ENCODE data around the gene HDHD5. TPM values are rescaled to one million over a fixed set of nuclear protein-coding genes. Genes with fewer than 3 reads are reported as not detected.
"Not testable (repeated sequence)": the region's sequence is repeated elsewhere in the genome, so short reads cannot be mapped to it uniquely, and the experiment has no call there.

HDHD5 gene
- total RNA-seq, 4 donors from 2014 or later, result 29.9 to 45.1 (median 38.8) TPM

DNA sequence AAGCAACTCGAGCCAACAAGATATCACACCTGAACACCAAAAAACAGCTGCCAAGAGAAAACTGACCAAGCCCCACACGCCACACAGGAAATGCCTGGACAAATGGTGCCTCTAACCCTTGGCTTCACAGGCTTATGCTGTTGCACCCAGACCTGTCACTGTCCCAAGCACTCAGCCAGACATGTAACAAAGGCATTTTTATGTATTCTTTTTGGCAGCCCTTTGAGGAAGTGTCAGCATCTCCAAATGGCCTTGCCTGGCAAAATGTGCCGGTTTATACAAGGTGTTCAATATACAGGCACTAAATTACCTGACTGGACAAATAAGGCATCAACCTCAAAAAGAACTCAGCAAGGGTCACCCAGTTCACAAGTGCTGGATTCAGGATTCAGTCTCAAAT lies 6.1 kb downstream of the HDHD5 start:
- peaks cover 0 to 17% (median 12%) of the 10 kb centered on the region in 4 donors for H3K36me3 ChIP-seq
- no peaks in the 10 kb centered on the region for H3K9me3 ChIP-seq
- TF ChIP-seq, protein P1, sequence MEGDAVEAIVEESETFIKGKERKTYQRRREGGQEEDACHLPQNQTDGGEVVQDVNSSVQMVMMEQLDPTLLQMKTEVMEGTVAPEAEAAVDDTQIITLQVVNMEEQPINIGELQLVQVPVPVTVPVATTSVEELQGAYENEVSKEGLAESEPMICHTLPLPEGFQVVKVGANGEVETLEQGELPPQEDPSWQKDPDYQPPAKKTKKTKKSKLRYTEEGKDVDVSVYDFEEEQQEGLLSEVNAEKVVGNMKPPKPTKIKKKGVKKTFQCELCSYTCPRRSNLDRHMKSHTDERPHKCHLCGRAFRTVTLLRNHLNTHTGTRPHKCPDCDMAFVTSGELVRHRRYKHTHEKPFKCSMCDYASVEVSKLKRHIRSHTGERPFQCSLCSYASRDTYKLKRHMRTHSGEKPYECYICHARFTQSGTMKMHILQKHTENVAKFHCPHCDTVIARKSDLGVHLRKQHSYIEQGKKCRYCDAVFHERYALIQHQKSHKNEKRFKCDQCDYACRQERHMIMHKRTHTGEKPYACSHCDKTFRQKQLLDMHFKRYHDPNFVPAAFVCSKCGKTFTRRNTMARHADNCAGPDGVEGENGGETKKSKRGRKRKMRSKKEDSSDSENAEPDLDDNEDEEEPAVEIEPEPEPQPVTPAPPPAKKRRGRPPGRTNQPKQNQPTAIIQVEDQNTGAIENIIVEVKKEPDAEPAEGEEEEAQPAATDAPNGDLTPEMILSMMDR (IDR thresholded peaks at IDR 0.05), result no peak
- no peak for TF ChIP-seq POLR2A (IDR thresholded peaks at IDR 0.05; ENCODE audit: low read depth)
- no peak for TF ChIP-seq POLR2AphosphoS5 (IDR thresholded peaks at IDR 0.05)
- no peak for TF ChIP-seq EP300 (IDR thresholded peaks at IDR 0.05)
- intact Hi-C loops (cut with DNase I), result no loop called here
- H3K27me3 ChIP-seq, result no peaks in the 10 kb centered on the region
- no peak for DNase-seq (ENCODE audit: extremely low spot score)
- H3K27ac ChIP-seq (replicated peaks in 1 of 4), result no peak overlapping the region
- no peak overlapping the region for H3K4me3 ChIP-seq
- 75% methylated on average over 3 of the region's 3 CpGs for WGBS
- peaks cover 27 to 40% (median 36%) of the 10 kb centered on the region in 4 donors for H3K4me1 ChIP-seq

DNA sequence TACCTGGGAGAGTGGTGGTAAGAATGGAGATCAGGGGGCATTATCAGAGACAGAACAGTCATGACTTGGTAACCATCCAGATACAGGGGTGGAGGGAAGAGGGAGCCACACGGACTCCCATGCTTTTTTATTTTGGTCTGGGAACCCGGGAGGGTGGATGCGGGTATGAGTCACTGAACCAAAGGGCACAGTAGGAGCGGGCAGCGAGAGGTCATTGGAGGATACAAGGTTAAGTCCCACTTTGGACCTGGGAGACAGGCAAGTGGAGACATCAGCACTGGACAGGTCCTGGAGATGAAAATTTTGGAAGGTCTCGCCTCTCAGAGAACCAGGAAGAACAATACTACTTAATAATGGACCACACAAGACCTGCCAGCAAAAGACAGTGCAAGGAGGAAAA lies 6.7 kb downstream of the HDHD5 start:
- no peak overlapping the region for H3K27ac ChIP-seq (replicated peaks in 1 of 4)
- no peaks in the 10 kb centered on the region for H3K9me3 ChIP-seq
- TF ChIP-seq EP300 (IDR thresholded peaks at IDR 0.05) (no peak), POLR2A (IDR thresholded peaks at IDR 0.05; ENCODE audit: low read depth) (no peak), POLR2AphosphoS5 (IDR thresholded peaks at IDR 0.05) (no peak)
- TF ChIP-seq, protein P1 (IDR thresholded peaks at IDR 0.05), result no peak
- intact Hi-C loops (cut with DNase I), result no loop called here
- peaks cover 0 to 23% (median 18%) of the 10 kb centered on the region in 4 donors for H3K36me3 ChIP-seq
- DNase-seq (ENCODE audit: extremely low spot score), result no peak
- H3K27me3 ChIP-seq, result no peaks in the 10 kb centered on the region
- whole genome bisulfite sequencing, result 84% methylated on average over 6 of the region's 6 CpGs
- peaks cover 21 to 34% (median 30%) of the 10 kb centered on the region in 4 donors for H3K4me1 ChIP-seq
- no peak overlapping the region for H3K4me3 ChIP-seq

DNA sequence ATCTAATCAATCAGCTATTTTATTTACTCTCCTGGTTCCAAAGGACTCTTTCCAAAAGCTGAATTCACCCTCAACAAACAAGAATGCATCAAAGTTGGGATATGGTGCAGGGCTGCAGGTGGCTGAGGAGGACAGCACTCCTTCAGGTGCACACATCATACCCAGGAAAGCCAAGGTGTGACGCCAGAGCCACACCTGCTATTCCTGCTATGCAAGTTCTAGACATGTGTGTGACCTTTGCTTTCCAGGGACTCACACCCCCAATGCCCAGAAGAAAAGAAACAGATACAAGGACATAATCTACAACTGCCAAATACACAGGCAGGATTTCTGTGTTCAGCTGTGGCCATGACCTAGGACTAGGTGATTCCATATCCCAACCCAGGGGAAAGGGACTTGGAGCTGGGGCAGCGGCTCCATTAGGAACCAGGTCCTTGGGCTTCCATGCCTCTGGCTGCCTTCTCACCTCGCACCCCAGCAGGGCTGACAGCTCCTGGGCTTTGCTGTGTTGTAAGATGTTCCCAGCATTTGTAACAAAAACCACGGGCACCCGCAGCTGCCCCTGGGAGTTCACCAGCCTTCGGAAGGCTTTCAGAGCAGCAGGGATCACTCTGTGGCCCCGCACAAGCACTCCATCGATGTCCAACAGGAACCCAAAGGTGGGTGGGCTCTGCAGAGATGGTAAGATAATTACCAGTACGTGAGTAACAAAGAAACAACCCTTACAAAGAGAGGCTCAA lies 9.8 kb downstream of the HDHD5 start:
- no peak for DNase-seq (ENCODE audit: extremely low spot score)
- intact Hi-C loops (cut with DNase I), result no loop called here
- H3K4me3 ChIP-seq, result no peak overlapping the region
- no peak overlapping the region for H3K27ac ChIP-seq (replicated peaks in 1 of 4)
- TF ChIP-seq POLR2A (IDR thresholded peaks at IDR 0.05; ENCODE audit: low read depth) (no peak), POLR2AphosphoS5 (IDR thresholded peaks at IDR 0.05) (no peak), EP300 (IDR thresholded peaks at IDR 0.05) (no peak)
- TF ChIP-seq, protein P1 (IDR thresholded peaks at IDR 0.05), result no peak
- WGBS, result 84% methylated on average over 9 of the region's 9 CpGs
- H3K36me3 ChIP-seq, result peaks cover 5 to 43% (median 34%) of the 10 kb centered on the region in 4 donors
- no peaks in the 10 kb centered on the region for H3K27me3 ChIP-seq
- no peaks in the 10 kb centered on the region for H3K9me3 ChIP-seq
- H3K4me1 ChIP-seq, result peaks cover 0 to 16% (median 14%) of the 10 kb centered on the region in 4 donors

DNA sequence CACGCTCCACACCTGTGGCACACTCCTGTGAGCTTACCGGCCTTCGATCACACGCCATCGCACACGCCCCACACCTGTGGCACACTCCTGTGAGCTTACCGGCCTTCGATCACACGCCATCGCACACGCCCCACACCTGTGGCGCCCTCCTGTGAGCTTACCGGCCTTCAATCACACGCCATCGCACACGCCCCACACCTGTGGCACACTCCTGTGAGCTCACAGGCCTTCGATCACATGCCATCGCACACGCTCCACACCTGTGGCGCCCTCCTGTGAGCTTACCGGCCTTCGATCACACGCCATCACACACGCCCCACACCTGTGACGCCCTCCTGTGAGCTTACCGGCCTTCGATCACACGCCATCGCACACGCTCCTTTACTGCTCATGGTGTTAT lies 11.6 kb downstream of the HDHD5 start:
- H3K4me1 ChIP-seq; DNase-seq (ENCODE audit: extremely low spot score); H3K4me3 ChIP-seq; H3K27ac ChIP-seq (replicated peaks in 1 of 4); intact Hi-C loops (cut with DNase I); H3K27me3 ChIP-seq; H3K9me3 ChIP-seq: not testable (repeated sequence)
- WGBS, result 95% methylated on average over 30 of the region's 30 CpGs
- peaks cover 21 to 61% (median 52%) of the 10 kb centered on the region in 4 donors for H3K36me3 ChIP-seq

DNA sequence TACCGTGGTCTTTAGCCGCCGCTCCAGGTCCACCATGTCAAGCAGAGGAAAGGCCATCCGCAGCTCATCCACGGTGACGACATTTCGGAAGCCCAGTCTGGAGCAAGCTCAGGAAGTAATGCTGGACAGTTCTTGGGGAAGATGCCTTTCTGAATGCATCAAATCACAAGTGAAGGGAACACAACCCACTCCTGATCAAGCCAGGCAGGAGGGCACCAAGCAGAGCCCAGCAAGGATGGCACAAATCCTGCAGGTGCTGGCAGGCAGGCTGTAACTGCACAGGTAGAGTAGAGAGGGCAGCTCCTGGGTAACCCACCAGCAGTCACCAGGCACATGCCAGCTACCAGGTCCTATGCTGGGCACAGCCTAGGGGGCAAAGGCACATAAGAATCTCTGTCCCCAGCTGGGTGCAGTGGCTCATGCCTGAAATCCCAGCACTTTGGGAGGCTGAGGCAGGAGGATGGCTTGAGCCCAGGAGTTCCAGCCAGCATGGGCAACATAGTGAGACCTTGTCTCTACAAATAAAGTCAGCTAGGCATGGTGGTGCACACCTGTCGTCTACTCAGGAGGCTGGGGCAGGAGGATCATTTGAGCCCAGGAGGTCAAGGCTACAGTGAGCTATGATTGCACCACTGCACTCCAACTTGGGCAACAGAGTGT lies 13.9 kb downstream of the HDHD5 start:
- peaks cover 36 to 84% (median 74%) of the 10 kb centered on the region in 4 donors for H3K36me3 ChIP-seq

More for the DNA sequence above, 13.9 kb downstream of the HDHD5 start:
- H3K4me3 ChIP-seq, result no peak overlapping the region
- no peaks in the 10 kb centered on the region for H3K27me3 ChIP-seq
- intact Hi-C loops (cut with DNase I), result no loop called here
- peaks cover 0 to 10% (median 0%) of the 10 kb centered on the region in 4 donors for H3K4me1 ChIP-seq
- WGBS, result 95% methylated on average over 7 of the region's 8 CpGs
- no peak for DNase-seq (ENCODE audit: extremely low spot score)
- TF ChIP-seq, protein P1 (IDR thresholded peaks at IDR 0.05), result no peak
- TF ChIP-seq EP300 (IDR thresholded peaks at IDR 0.05), result no peak
- TF ChIP-seq POLR2A (IDR thresholded peaks at IDR 0.05; ENCODE audit: low read depth), result no peak
- no peak for TF ChIP-seq POLR2AphosphoS5 (IDR thresholded peaks at IDR 0.05)
- no peaks in the 10 kb centered on the region for H3K9me3 ChIP-seq
- no peak overlapping the region for H3K27ac ChIP-seq (replicated peaks in 1 of 4)
